GM12878 (cell line): ENCODE data around the gene MTFP1.

Source experiments
- IRF3 ChIP-seq: fragments of 450-650 bp; IDR thresholded peaks from 2 replicates; pipeline ENCODE4 v1.6.1; 2014; ENCODE audit warnings: mild to moderate bottlenecking
- KDM1A ChIP-seq: fragments of 200-600 bp; sonication (generic); IDR thresholded peaks from 2 replicates; pipeline ENCODE4 v1.6.1; 2016; ENCODE audit warnings: borderline replicate concordance
- NFIC ChIP-seq: IDR thresholded peaks from 2 replicates; pipeline ENCODE4 v1.6.1; 2012; ENCODE audit warnings: low read depth, mild to moderate bottlenecking, inconsistent platforms, low read length, moderate library complexity
- POLR2A ChIP-seq: IDR thresholded peaks from 2 replicates; pipeline ENCODE4 v1.6.1; 2011; ENCODE audit warnings: low read depth, mild to moderate bottlenecking, low read length

GRCh38 chr22:30470655-30471054, 45.1 kb downstream of the MTFP1 start:
- TF ChIP-seq NFIC (no peak), POLR2A (no peak), IRF3 (no peak), KDM1A (no peak)
